Measurements from ENCODE around the gene SLC22A23.

The SLC22A23 gene

DNA sequence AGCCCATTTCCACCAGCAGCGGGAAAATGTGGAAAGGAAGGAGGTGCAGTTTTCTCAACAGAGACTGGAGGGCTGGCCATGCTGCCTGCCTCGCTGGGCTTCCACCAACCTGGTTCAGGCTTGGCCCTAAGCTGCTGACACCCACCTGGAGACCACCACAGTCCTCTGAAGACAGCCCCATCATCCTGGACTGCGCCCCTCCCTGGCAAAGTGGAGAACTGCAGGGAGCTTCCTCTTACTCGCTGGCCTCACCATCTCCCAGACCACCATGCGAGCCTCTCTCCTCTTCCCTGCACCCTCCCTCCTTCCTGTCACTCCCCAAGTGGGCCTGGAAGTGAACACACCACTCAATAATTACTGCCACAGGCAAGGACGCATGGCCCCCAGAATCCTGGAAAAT lies 126.7 kb downstream of the SLC22A23 start:
- TF ChIP-seq, protein P1, sequence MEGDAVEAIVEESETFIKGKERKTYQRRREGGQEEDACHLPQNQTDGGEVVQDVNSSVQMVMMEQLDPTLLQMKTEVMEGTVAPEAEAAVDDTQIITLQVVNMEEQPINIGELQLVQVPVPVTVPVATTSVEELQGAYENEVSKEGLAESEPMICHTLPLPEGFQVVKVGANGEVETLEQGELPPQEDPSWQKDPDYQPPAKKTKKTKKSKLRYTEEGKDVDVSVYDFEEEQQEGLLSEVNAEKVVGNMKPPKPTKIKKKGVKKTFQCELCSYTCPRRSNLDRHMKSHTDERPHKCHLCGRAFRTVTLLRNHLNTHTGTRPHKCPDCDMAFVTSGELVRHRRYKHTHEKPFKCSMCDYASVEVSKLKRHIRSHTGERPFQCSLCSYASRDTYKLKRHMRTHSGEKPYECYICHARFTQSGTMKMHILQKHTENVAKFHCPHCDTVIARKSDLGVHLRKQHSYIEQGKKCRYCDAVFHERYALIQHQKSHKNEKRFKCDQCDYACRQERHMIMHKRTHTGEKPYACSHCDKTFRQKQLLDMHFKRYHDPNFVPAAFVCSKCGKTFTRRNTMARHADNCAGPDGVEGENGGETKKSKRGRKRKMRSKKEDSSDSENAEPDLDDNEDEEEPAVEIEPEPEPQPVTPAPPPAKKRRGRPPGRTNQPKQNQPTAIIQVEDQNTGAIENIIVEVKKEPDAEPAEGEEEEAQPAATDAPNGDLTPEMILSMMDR (IDR thresholded peaks at IDR 0.05; ENCODE audit: insufficient read depth, low read length, missing control alignments), result no peak
- POLR2A ChIA-PET, result no interaction called here
- H3K4me3 ChIP-seq (ENCODE audit: low read depth, low read length), result no peak overlapping the region
- CTCF ChIA-PET, result interaction anchor here (0.7 to 1.9 kb wide), 3 partner anchors 10 to 128 kb away, joined by 3 to 7 read pairs (median 3); no protein-coding TSS in a partner anchor
- DNase-seq (ENCODE audit: low read depth, low spot score), result no peak

DNA sequence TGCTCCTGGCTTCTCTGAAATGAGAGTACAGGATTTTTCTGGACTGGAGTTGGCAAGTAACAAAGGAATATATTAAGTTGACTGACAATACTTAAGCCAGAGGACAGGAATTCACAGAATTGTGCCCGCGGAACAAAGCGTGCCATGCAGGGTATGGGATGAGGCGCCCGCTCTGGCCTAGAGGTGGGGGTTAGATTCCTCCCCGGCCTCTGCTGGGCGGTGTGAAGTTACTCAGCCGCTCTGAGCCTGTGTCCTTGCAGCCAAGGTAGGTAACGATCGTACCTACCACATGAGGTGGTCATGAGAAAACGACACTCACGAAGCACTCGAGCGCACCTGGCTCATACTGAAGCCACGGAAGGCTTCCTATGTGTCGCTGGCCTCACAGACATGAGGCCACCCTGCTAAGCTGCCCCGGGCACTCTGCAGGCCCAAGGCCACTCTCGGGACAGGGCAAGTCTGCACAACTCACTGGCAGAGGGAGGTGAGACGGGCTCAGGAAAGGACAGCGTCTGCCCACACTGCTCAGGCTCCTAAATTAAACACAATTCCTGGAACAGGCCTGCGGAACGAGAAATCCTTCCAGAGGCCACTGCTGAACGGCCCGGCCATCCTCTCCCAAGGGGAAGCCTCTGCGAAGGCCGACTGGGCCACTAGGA lies 127.3 kb downstream of the SLC22A23 start:
- no peak overlapping the region for H3K4me3 ChIP-seq (ENCODE audit: low read depth, low read length)
- ChIA-PET CTCF (no interaction called here), POLR2A (no interaction called here)
- no peak for DNase-seq (ENCODE audit: low read depth, low spot score)
- TF ChIP-seq, protein P1 (IDR thresholded peaks at IDR 0.05; ENCODE audit: insufficient read depth, low read length, missing control alignments), result no peak

DNA sequence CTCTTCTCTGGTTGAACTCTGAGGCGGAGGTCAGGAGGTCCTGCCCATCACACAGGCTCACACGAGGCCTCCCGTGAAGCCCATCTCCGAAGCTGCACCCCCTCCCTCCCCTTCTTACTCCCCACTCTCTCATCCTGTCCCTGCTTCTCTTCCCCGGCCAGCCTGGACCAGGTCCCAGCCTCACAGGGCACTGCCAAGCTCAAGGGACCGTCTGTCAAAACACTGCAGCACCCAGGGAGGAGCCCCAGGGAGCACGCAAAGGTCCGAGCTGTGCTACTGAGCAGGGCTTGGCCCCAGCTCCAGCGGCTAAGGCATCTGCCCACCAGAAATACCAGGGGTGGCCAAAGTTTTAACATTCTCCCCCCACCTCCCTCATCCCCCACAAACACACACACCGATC lies 128.1 kb downstream of the SLC22A23 start:
- TF ChIP-seq, protein P1 (IDR thresholded peaks at IDR 0.05; ENCODE audit: insufficient read depth, low read length, missing control alignments), result no peak
- ChIA-PET POLR2A (no interaction called here), CTCF (no interaction called here)
- no peak for DNase-seq (ENCODE audit: low read depth, low spot score)
- no peak overlapping the region for H3K4me3 ChIP-seq (ENCODE audit: low read depth, low read length)

DNA sequence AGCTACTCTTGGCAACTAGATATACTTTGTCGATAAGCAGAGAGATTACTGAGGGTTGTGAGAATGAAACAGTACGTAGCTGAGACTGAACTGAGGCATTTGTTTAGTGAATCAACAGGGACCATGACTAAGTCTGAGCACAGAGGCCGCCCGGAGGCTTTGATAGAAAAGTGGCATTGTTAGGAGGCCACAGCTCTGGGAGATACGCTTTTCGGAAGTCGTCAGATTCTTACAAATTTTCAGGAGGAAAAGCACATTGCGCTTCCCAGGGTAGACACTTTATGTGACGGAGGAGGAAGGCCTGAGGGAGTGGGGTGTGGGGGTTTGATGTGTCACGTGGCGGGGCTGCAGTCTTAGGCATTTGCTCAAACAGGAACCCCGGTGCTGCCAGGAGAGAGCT lies 128.7 kb downstream of the SLC22A23 start:
- ChIA-PET POLR2A (no interaction called here), CTCF (no interaction called here)
- H3K4me3 ChIP-seq (ENCODE audit: low read depth, low read length), result no peak overlapping the region
- TF ChIP-seq, protein P1 (IDR thresholded peaks at IDR 0.05; ENCODE audit: insufficient read depth, low read length, missing control alignments), result no peak
- no peak for DNase-seq (ENCODE audit: low read depth, low spot score)

DNA sequence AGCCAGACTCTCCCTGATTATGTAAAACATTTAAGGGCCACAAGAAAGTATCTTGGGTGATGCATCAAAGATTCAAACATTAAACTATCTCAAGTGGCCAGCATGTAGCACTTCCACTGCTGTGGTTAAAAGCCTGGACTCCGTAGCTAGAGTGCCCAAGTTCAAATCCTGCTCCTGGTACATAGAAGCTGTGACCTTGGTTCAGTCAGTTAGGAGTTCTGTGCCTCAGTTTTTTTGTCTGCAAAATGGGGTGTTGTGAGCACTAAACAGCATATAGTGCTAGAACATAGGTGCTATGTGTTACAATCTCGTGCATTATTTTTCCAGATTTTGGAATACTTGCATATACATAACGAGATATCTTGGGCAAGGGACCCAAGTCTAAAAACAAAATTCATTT lies 129.4 kb downstream of the SLC22A23 start:
- POLR2A ChIA-PET, result no interaction called here
- TF ChIP-seq, protein P1 (IDR thresholded peaks at IDR 0.05; ENCODE audit: insufficient read depth, low read length, missing control alignments), result no peak
- DNase-seq (ENCODE audit: low read depth, low spot score), result no peak
- CTCF ChIA-PET, result no interaction called here
- no peak overlapping the region for H3K4me3 ChIP-seq (ENCODE audit: low read depth, low read length)

DNA sequence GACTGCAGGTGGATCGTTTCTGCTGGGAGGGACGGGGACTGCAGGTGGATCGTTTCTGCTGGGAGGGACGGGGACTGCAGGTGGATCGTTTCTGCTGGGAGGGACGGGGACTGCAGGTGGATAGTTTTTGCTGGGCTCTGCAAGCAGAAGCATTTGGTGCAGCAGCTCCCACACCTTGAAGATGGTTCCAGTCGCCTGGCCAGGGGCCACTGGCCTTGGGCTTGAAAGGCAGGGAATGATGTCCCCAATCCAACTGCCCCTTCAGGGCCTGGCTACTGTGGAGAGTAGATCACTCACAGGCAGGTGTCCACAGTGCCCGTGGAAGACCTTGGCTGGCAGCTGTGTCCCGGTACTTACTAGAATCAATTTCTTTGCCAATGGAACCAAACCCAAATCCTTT lies 129.9 kb downstream of the SLC22A23 start:
- CTCF ChIA-PET, result no interaction called here
- TF ChIP-seq, protein P1 (IDR thresholded peaks at IDR 0.05; ENCODE audit: insufficient read depth, low read length, missing control alignments), result no peak
- H3K4me3 ChIP-seq (ENCODE audit: low read depth, low read length), result no peak overlapping the region
- DNase-seq (ENCODE audit: low read depth, low spot score), result no peak
- POLR2A ChIA-PET, result no interaction called here
